Calu3 (cell line): ENCODE results near the gene ALG1L2. TPM values are rescaled to one million over a fixed set of nuclear protein-coding genes. Genes with fewer than 3 reads are reported as not detected.
"Not testable (repeated sequence)": the region's sequence is repeated elsewhere in the genome, so short reads cannot be mapped to it uniquely, and the experiment has no call there.

Experiments
- BruUV-seq: library from RNA; stranded (reverse); fragments of 400-500 nt; replicated peaks from 2 replicates; lab custom pipeline; 2021; lab: Mats Ljungman, UMichigan
- CTCF ChIA-PET: fragments of 300-600 bp; sonication (Branson Sonifier 250); formaldehyde crosslinking; loops from one replicate; lab custom pipeline; 2022; ENCODE audit warnings: antibody characterized with exemption; lab: Charles Lee
- DNase-seq: peaks from one replicate; pipeline ENCODE4 v3.0.0; 2022
- H3K27ac Mint-ChIP-seq: one replicate; pipeline ENCODE4 v1.8.0; 2022; ENCODE audit warnings: mixed read lengths; ENCODE audit not compliant: unreplicated experiment
- H3K27me3 Mint-ChIP-seq: one replicate; pipeline ENCODE4 v1.8.0; 2022; ENCODE audit warnings: mixed read lengths; ENCODE audit not compliant: unreplicated experiment
- H3K36me3 Mint-ChIP-seq: one replicate; pipeline ENCODE4 v1.8.0; 2022; ENCODE audit warnings: mild to moderate bottlenecking, moderate library complexity, mixed read lengths; ENCODE audit not compliant: insufficient read depth, unreplicated experiment
- H3K4me1 Mint-ChIP-seq: one replicate; pipeline ENCODE4 v1.8.0; 2022; ENCODE audit warnings: mild to moderate bottlenecking, low read depth, mixed read lengths; ENCODE audit not compliant: unreplicated experiment
- H3K4me3 Mint-ChIP-seq: one replicate; pipeline ENCODE4 v1.8.0; 2022; ENCODE audit warnings: mild to moderate bottlenecking, low read depth, moderate library complexity, mixed read lengths; ENCODE audit not compliant: unreplicated experiment
- H3K9me3 Mint-ChIP-seq: one replicate; pipeline ENCODE4 v1.8.0; 2022; ENCODE audit warnings: low read depth, mixed read lengths; ENCODE audit not compliant: unreplicated experiment
- CTCF ChIP-seq: fragments of 200-600 bp; IDR thresholded peaks from one replicate; pipeline ENCODE4 v1.8.0; 2022; ENCODE audit warnings: antibody characterized with exemption; ENCODE audit not compliant: unreplicated experiment
- intact Hi-C: fragments of 100-400 bp; cut with micrococcal nuclease; formaldehyde crosslinking; loops from one replicate; pipeline ENCODE4 v1.10.0; 2022; ENCODE audit not compliant: unreplicated experiment
- total RNA-seq: library from RNA; stranded (reverse); gene quantifications from 2 replicates; pipeline ENCODE4 v1.2.3, GENCODE V29; 2022

The ALG1L2 gene
- total RNA-seq, 1 experiment from 2014 or later, result 2.0 TPM

DNA sequence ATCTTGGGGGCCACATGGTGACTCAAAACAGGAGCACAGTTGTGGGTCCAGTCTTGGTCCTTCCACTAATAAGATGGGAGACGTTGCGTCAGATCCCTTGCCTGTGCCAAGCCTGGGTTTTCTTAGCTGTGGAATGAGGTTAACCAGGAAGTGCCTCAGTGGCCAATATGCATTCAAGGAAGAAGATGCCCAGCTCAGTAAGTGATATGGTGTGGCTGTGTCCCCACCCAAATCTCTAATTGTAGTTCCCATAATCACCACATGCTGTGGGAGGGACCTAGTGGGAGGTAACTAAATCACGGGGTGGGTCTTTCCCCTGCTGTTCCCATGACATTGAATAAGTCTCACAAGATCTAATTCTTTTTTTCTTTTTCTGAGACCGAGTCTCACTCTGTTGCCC is 6.4 kb downstream of the ALG1L2 start:
- H3K27me3 Mint-ChIP-seq, result no peaks in the 10 kb centered on the region
- no TSS peak for BruUV-seq

GRCh38 chr3:130090681-130091080 is 9.1 kb downstream of the ALG1L2 start:
- intact Hi-C loops, result loop anchor here (10.0 kb wide), 1 partner anchor 596 kb away; no protein-coding TSS in a partner anchor

More for the DNA sequence above, 6.4 kb downstream of the ALG1L2 start:
- CTCF ChIA-PET, result no interaction called here
- intact Hi-C loops, result loop anchor here (1.0 kb wide), 1 partner anchor 45 kb away; no protein-coding TSS in a partner anchor
- H3K4me1 Mint-ChIP-seq, result no peaks in the 10 kb centered on the region
- H3K4me3 Mint-ChIP-seq, result no peak overlapping the region
- no peak overlapping the region for H3K27ac Mint-ChIP-seq
- peaks cover 10% of the 10 kb centered on the region for H3K36me3 Mint-ChIP-seq
- no peaks in the 10 kb centered on the region for H3K9me3 Mint-ChIP-seq
- no peak for DNase-seq
- no peak for TF ChIP-seq CTCF

DNA sequence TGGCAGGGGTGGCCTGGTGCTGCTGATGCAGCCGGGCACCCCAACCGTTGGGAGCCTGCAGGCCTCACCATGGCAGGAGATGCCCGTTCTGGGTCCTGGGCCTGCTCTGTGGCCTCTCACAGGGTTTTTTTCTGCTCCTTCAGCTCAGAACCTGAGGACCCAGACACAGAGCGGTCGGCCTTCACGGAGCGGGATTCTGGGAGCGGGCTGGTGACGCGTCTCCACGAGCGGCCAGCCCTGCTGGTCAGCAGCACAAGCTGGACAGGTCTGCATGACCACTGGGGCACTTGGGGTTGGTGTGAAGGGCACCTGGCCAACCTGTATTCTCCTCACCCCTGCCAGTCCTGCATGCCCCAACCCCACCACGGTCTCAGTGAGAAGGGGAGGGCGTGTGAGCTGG is 10.3 kb downstream of the ALG1L2 start:
- Mint-ChIP-seq H3K27me3 (no peaks in the 10 kb centered on the region), H3K4me3 (no peak overlapping the region), H3K9me3 (no peaks in the 10 kb centered on the region), H3K36me3 (peaks cover 27% of the 10 kb centered on the region), H3K27ac (no peak overlapping the region), H3K4me1 (peaks cover 3% of the 10 kb centered on the region)
- intact Hi-C loops, result loop anchor here (10.0 kb wide), 1 partner anchor 597 kb away; no protein-coding TSS in a partner anchor
- no TSS peak for BruUV-seq
- TF ChIP-seq CTCF, result no peak
- DNase-seq, result no peak
- CTCF ChIA-PET, result interaction anchor here (0.6 kb wide), 1 partner anchor 168 kb away, joined by 7 read pairs; no protein-coding TSS in a partner anchor

More at GRCh38 chr3:130090681-130091080, 9.1 kb downstream of the ALG1L2 start:
- H3K9me3 Mint-ChIP-seq, H3K4me1 Mint-ChIP-seq, BruUV-seq, CTCF ChIA-PET, DNase-seq, H3K4me3 Mint-ChIP-seq, H3K27ac Mint-ChIP-seq, H3K27me3 Mint-ChIP-seq: not testable (repeated sequence)
- H3K36me3 Mint-ChIP-seq, result peaks cover 25% of the 10 kb centered on the region

DNA sequence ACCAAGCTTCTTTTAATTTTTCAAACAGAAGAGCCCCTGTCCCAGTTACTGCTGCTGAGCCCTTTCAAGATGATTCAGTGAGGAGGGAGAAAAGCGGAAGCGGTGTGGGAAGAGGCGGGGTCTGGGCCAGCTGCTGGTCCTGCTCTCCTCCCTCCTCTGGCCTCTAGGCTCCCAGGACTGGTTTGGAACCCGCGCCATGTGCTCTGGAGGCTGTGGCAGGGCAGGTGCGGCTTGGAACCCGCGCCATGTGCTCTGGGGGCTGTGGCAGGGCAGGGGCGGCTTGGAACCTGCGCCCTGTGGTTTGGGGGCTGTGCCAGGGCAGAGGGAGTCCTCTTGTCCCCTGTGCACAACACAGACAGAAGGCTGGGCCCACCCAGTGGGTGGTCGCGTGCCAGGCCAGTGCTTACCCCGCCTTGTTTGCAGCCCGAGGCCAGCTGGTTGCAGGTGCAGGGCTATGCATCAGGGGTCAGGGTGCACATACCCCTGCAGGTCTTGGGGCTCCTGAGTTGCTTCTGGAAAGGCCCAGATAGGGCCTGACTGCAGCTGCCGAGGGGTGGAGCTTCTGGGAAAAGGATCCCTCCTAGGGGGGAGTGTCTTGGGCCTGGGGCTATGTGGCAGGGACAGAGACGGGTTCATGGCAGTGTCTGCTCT is 12.2 kb downstream of the ALG1L2 start:
- CTCF ChIA-PET, result interaction anchor here (0.6 to 5.9 kb wide), 4 partner anchors 12 to 151 kb away, joined by 3 to 40 read pairs (median 4); no protein-coding TSS in a partner anchor
- peak overlapping the region; percentile 57 for H3K4me3 Mint-ChIP-seq
- no TSS peak for BruUV-seq
- intact Hi-C loops, result loop anchor here (10.0 kb wide), 1 partner anchor 599 kb away; no protein-coding TSS in a partner anchor
- H3K4me1 Mint-ChIP-seq, result peaks cover 22% of the 10 kb centered on the region
- peaks cover 44% of the 10 kb centered on the region for H3K36me3 Mint-ChIP-seq
- no peaks in the 10 kb centered on the region for H3K9me3 Mint-ChIP-seq
- peak; percentile 35 for DNase-seq
- peak overlapping the region; percentile 38 for H3K27ac Mint-ChIP-seq
- no peaks in the 10 kb centered on the region for H3K27me3 Mint-ChIP-seq
- no peak for TF ChIP-seq CTCF

GRCh38 chr3:130094491-130094941 is 12.9 kb downstream of the ALG1L2 start:
- BruUV-seq, H3K9me3 Mint-ChIP-seq, H3K27me3 Mint-ChIP-seq: not testable (repeated sequence)
- intact Hi-C loops, result loop anchor here (10.0 kb wide), 1 partner anchor 600 kb away; no protein-coding TSS in a partner anchor
- Mint-ChIP-seq H3K27ac (peak overlapping the region; percentile 38), H3K36me3 (peaks cover 49% of the 10 kb centered on the region), H3K4me3 (peak overlapping the region; percentile 57), H3K4me1 (peaks cover 22% of the 10 kb centered on the region)
- CTCF ChIA-PET, result interaction anchor here (0.6 to 5.9 kb wide), 4 partner anchors 11 to 469 kb away, joined by 3 to 40 read pairs (median 4); no protein-coding TSS in a partner anchor
- DNase-seq, result peak; percentile 97

- not testable (repeated sequence) for BruUV-seq, H3K27me3 Mint-ChIP-seq, H3K9me3 Mint-ChIP-seq
- CTCF ChIA-PET, result interaction anchor here (0.7 to 5.9 kb wide), 6 partner anchors 10 to 865 kb away, joined by 3 to 40 read pairs (median 4); no protein-coding TSS in a partner anchor
- peak overlapping the region; percentile 2 for H3K4me3 Mint-ChIP-seq
- H3K4me1 Mint-ChIP-seq, result peaks cover 22% of the 10 kb centered on the region
- DNase-seq, result peak; percentile 51
- intact Hi-C loops, result loop anchor here (10.0 kb wide), 1 partner anchor 601 kb away; no protein-coding TSS in a partner anchor
- peaks cover 49% of the 10 kb centered on the region for H3K36me3 Mint-ChIP-seq
- peak overlapping the region; percentile 38 for H3K27ac Mint-ChIP-seq
Measured at GRCh38 chr3:130095858-130096257, 14.2 kb downstream of the ALG1L2 start.

DNA sequence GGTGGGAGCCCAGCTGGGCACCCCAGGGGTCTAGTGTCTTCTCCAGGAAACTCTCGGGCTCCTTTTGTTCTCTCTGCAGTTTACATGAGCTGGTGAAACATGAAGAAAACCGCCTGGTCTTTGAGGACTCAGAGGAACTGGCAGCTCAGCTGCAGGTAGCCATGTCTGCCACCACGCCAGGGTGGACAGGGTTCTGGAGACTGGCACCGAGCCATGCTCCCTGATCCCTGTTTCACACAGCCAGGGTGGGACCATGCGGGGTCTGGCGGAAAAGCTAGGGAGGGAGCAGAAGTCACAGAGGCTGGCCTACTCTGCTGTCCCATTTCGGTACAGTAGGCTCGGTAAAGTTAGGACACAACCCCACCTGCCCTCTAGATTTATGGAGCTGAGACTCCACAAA is 15.5 kb downstream of the ALG1L2 start:
- not testable (repeated sequence) for H3K4me3 Mint-ChIP-seq, BruUV-seq, H3K9me3 Mint-ChIP-seq, DNase-seq, H3K27me3 Mint-ChIP-seq
- intact Hi-C loops, result loop anchor here (10.0 kb wide), 1 partner anchor 602 kb away; no protein-coding TSS in a partner anchor
- peak overlapping the region; percentile 37 for H3K27ac Mint-ChIP-seq
- H3K4me1 Mint-ChIP-seq, result peaks cover 22% of the 10 kb centered on the region
- peaks cover 40% of the 10 kb centered on the region for H3K36me3 Mint-ChIP-seq
- CTCF ChIA-PET, result interaction anchor here (1.5 to 5.9 kb wide), 3 partner anchors 83 to 157 kb away, joined by 5 to 40 read pairs (median 6); no protein-coding TSS in a partner anchor
